Breast epithelium (tissue), 4 donors: ENCODE data around the gene SMIM10L2A. TPM values are rescaled to one million over a fixed set of nuclear protein-coding genes. Genes with fewer than 3 reads are reported as not detected.
"Not testable (repeated sequence)": the region's sequence is repeated elsewhere in the genome, so short reads cannot be mapped to it uniquely, and the experiment has no call there.

Experiments
- DNase-seq, 2 donors: peaks; one replicate each; pipeline ENCODE4 v3.0.0-alpha.2; 2019; ENCODE audit warnings: low spot score in 2 of 2
- H3K27ac ChIP-seq, 2 donors: fragments of 200-600 bp; sonication (generic) in 1 of 2; one replicate each; pipeline ENCODE4 v1.5.1; 2016 to 2019; ENCODE audit warnings: mild to moderate bottlenecking in 1 of 2
- H3K27me3 ChIP-seq, 2 donors: fragments of 200-600 bp; sonication (generic) in 1 of 2; one replicate each; pipeline versions ENCODE4 v1.5.1 to v1.6.0; 2017 to 2019; ENCODE audit warnings: control low read depth in 1 of 2, mild to moderate bottlenecking in 1 of 2
- H3K36me3 ChIP-seq: fragments of 200-600 bp; one replicate; pipeline ENCODE4 v1.5.1; 2019
- H3K4me1 ChIP-seq, 2 donors: fragments of 200-600 bp; sonication (generic); one replicate each; pipeline ENCODE4 v1.5.1; 2016 to 2019; ENCODE audit warnings: control low read depth in 1 of 2
- H3K4me3 ChIP-seq, 3 donors: fragments of 200-600 bp; sonication (generic); 1 replicate in 2 of 3; 2 replicates in 1 of 3; pipeline ENCODE4 v1.5.1; 2016 to 2019; ENCODE audit warnings: mild to moderate bottlenecking in 3 of 3, moderate library complexity in 2 of 3
- H3K9me3 ChIP-seq, 2 donors: fragments of 200-600 bp; sonication (generic) in 1 of 2; one replicate each; pipeline ENCODE4 v1.5.1; 2016 to 2019; ENCODE audit warnings: control low read depth in 1 of 2
- CTCF ChIP-seq, 3 donors: fragments of 450-650 bp; IDR thresholded peaks; one replicate each; pipeline ENCODE4 v1.5.1; 2016 to 2017; ENCODE audit warnings: antibody characterized with exemption in 3 of 3, mild to moderate bottlenecking in 3 of 3, moderate library complexity in 3 of 3
- POLR2A ChIP-seq: fragments of 450-650 bp; IDR thresholded peaks from one replicate; pipeline ENCODE4 v1.6.1; 2016; ENCODE audit warnings: antibody characterized with exemption, mild to moderate bottlenecking, moderate library complexity
- POLR2AphosphoS5 ChIP-seq, 3 donors: sonication (generic); formaldehyde crosslinking; IDR thresholded peaks; one replicate each; pipeline ENCODE4 v1.6.1; 2017; ENCODE audit warnings: antibody characterized with exemption in 3 of 3
- intact Hi-C: fragments of 100-400 bp; cut with DNase I; formaldehyde crosslinking; loops from one replicate; pipeline ENCODE4 v1.15.1; 2023; ENCODE audit warnings: low total_unique reads
- total RNA-seq, 3 donors: library from RNA; depleted of rRNA; stranded (reverse); fragments of >200 nt; gene quantifications; one replicate each; pipeline ENCODE4 v1.1.0, GENCODE V29; 2016

Gene SMIM10L2A
- total RNA-seq, 3 donors from 2014 or later, result 1.1 to 2.0 (median 1.3) TPM

GRCh38 chrX:135403374-135403773 is 18.4 kb upstream of the SMIM10L2A start:
- TF ChIP-seq POLR2AphosphoS5 (IDR thresholded peaks at IDR 0.05), result no peak
- TF ChIP-seq POLR2A, result no peak
- Histone ChIP-seq H3K4me3 (no peak overlapping the region), H3K27ac (no peak overlapping the region), H3K9me3 (no peaks in the 10 kb centered on the region), H3K4me1 (no peaks in the 10 kb centered on the region), H3K36me3 (no peaks in the 10 kb centered on the region), H3K27me3 (peaks cover 0 to 44% of the 10 kb centered on the region in 2 donors)
- intact Hi-C loops, result no loop called here
- no peak for DNase-seq

- H3K4me3 ChIP-seq, intact Hi-C loops, H3K9me3 ChIP-seq, DNase-seq, H3K27ac ChIP-seq, H3K4me1 ChIP-seq, H3K36me3 ChIP-seq: not testable (repeated sequence)
- H3K27me3 ChIP-seq, result peaks cover 0 to 51% of the 10 kb centered on the region in 2 donors
Observed at GRCh38 chrX:135406428-135406827, 15.3 kb upstream of the SMIM10L2A start.

- intact Hi-C loops, result no loop called here
- no peak overlapping the region for H3K27ac ChIP-seq
- no peaks in the 10 kb centered on the region for H3K4me1 ChIP-seq
- no peak for DNase-seq
- H3K9me3 ChIP-seq, result no peaks in the 10 kb centered on the region
- no peaks in the 10 kb centered on the region for H3K36me3 ChIP-seq
- peaks cover 0 to 49% of the 10 kb centered on the region in 2 donors for H3K27me3 ChIP-seq
- H3K4me3 ChIP-seq, result no peak overlapping the region
- TF ChIP-seq POLR2AphosphoS5 (IDR thresholded peaks at IDR 0.05) (no peak), POLR2A (no peak), CTCF (IDR thresholded peaks at IDR 0.05) (no peak)
Observed at GRCh38 chrX:135408794-135409193, 12.9 kb upstream of the SMIM10L2A start.

GRCh38 chrX:135410861-135411627 is 10.7 kb upstream of the SMIM10L2A start:
- H3K27ac ChIP-seq, result no peak overlapping the region
- no peaks in the 10 kb centered on the region for H3K9me3 ChIP-seq
- DNase-seq, result no peak
- H3K4me3 ChIP-seq, result no peak overlapping the region
- H3K27me3 ChIP-seq, result peaks cover 0 to 31% of the 10 kb centered on the region in 2 donors
- TF ChIP-seq POLR2AphosphoS5 (IDR thresholded peaks at IDR 0.05) (no peak), POLR2A (no peak), CTCF (IDR thresholded peaks at IDR 0.05) (no peak)
- no peaks in the 10 kb centered on the region for H3K4me1 ChIP-seq
- intact Hi-C loops, result no loop called here
- H3K36me3 ChIP-seq, result no peaks in the 10 kb centered on the region

- no peak overlapping the region for H3K4me3 ChIP-seq
- peaks cover 0 to 32% of the 10 kb centered on the region in 2 donors for H3K27me3 ChIP-seq
- TF ChIP-seq POLR2AphosphoS5 (IDR thresholded peaks at IDR 0.05) (no peak), CTCF (IDR thresholded peaks at IDR 0.05) (no peak), POLR2A (no peak)
- H3K27ac ChIP-seq, result no peak overlapping the region
- no peaks in the 10 kb centered on the region for H3K9me3 ChIP-seq
- intact Hi-C loops, result no loop called here
- H3K4me1 ChIP-seq, result no peaks in the 10 kb centered on the region
- H3K36me3 ChIP-seq, result no peaks in the 10 kb centered on the region
- DNase-seq, result no peak
Observed at GRCh38 chrX:135411893-135412292, 9.9 kb upstream of the SMIM10L2A start.

GRCh38 chrX:135416546-135416945 is 5.2 kb upstream of the SMIM10L2A start:
- Histone ChIP-seq H3K36me3 (no peaks in the 10 kb centered on the region), H3K27me3 (peaks cover 0 to 10% of the 10 kb centered on the region in 2 donors), H3K27ac (no peak overlapping the region), H3K4me3 (no peak overlapping the region), H3K4me1 (no peaks in the 10 kb centered on the region), H3K9me3 (no peaks in the 10 kb centered on the region)
- TF ChIP-seq CTCF (IDR thresholded peaks at IDR 0.05) (no peak), POLR2AphosphoS5 (IDR thresholded peaks at IDR 0.05) (no peak)
- intact Hi-C loops, result no loop called here
- DNase-seq, result no peak
